ENCODE results near the gene INHBE.
A peak's percentile ranks its signal among the peaks of the same experiment; 100 is the strongest.
"Not testable (repeated sequence)": the region's sequence is repeated elsewhere in the genome, so short reads cannot be mapped to it uniquely, and the experiment has no call there.

Gene INHBE

GRCh38 chr12:57490126-57490525, 35.0 kb downstream of the INHBE start:
- Mint-ChIP-seq H3K4me1 (ENCODE audit: low read depth in 2 of 2) (peaks cover 19 to 23% of the 10 kb centered on the region in 2 donors), H3K36me3 (ENCODE audit: insufficient read depth) (peaks cover 50% of the 10 kb centered on the region)

GRCh38 chr12:57491393-57492280, 36.5 kb downstream of the INHBE start:
- Mint-ChIP-seq H3K36me3 (ENCODE audit: insufficient read depth) (peaks cover 58% of the 10 kb centered on the region), H3K27ac (peak overlapping the region in 1 of 2 donors; percentile 50), H3K4me1 (ENCODE audit: low read depth in 2 of 2) (peaks cover 19 to 23% of the 10 kb centered on the region in 2 donors), H3K9me3 (no peaks in the 10 kb centered on the region), H3K27me3 (no peaks in the 10 kb centered on the region), H3K4me3 (no peak overlapping the region)
- no peak for DNase-seq
- no peak for ATAC-seq (replicated peaks)

More at GRCh38 chr12:57490126-57490525, 35.0 kb downstream of the INHBE start:
- Mint-ChIP-seq H3K4me3 (no peak overlapping the region), H3K9me3 (no peaks in the 10 kb centered on the region), H3K27me3 (no peaks in the 10 kb centered on the region), H3K27ac (peak overlapping the region in 1 of 2 donors; percentile 84)
- ATAC-seq (replicated peaks) (no peak), DNase-seq (no peak)

- not testable (repeated sequence) for H3K27ac Mint-ChIP-seq; ATAC-seq (replicated peaks)
These were observed 40.1 kb downstream of the INHBE start for GRCh38 chr12:57495051-57495701.

GRCh38 chr12:57496822-57497221, 41.7 kb downstream of the INHBE start:
- H3K27me3 Mint-ChIP-seq = no peaks in the 10 kb centered on the region
- DNase-seq = no peak
- no peak overlapping the region for H3K4me3 Mint-ChIP-seq
- no peaks in the 10 kb centered on the region for H3K9me3 Mint-ChIP-seq
- H3K36me3 Mint-ChIP-seq (ENCODE audit: insufficient read depth) = peaks cover 78% of the 10 kb centered on the region
- H3K27ac Mint-ChIP-seq = no peak overlapping the region
- ATAC-seq (replicated peaks) = no peak
- peaks cover 7 to 16% of the 10 kb centered on the region in 2 donors for H3K4me1 Mint-ChIP-seq (ENCODE audit: low read depth in 2 of 2)

More at GRCh38 chr12:57495051-57495701, 40.1 kb downstream of the INHBE start:
- not testable (repeated sequence) for H3K9me3 Mint-ChIP-seq, DNase-seq, H3K4me3 Mint-ChIP-seq, H3K27me3 Mint-ChIP-seq
- H3K4me1 Mint-ChIP-seq (ENCODE audit: low read depth in 2 of 2) = peaks cover 8 to 15% of the 10 kb centered on the region in 2 donors
- peaks cover 79% of the 10 kb centered on the region for H3K36me3 Mint-ChIP-seq (ENCODE audit: insufficient read depth)

GRCh38 chr12:57497223-57498131, 42.4 kb downstream of the INHBE start:
- peak overlapping the region; percentile 11 to 16 for H3K27ac Mint-ChIP-seq
- no peak overlapping the region for H3K4me3 Mint-ChIP-seq
- no peak for DNase-seq
- H3K9me3 Mint-ChIP-seq = no peaks in the 10 kb centered on the region
- no peak for ATAC-seq (replicated peaks)
- H3K36me3 Mint-ChIP-seq (ENCODE audit: insufficient read depth) = peaks cover 78% of the 10 kb centered on the region
- no peaks in the 10 kb centered on the region for H3K27me3 Mint-ChIP-seq
- H3K4me1 Mint-ChIP-seq (ENCODE audit: low read depth in 2 of 2) = peaks cover 7 to 19% of the 10 kb centered on the region in 2 donors

- Mint-ChIP-seq H3K27ac (peak overlapping the region; percentile 11 to 16), H3K27me3 (no peaks in the 10 kb centered on the region), H3K4me1 (ENCODE audit: low read depth in 2 of 2) (peaks cover 7 to 19% of the 10 kb centered on the region in 2 donors), H3K36me3 (ENCODE audit: insufficient read depth) (peaks cover 79% of the 10 kb centered on the region), H3K9me3 (no peaks in the 10 kb centered on the region), H3K4me3 (no peak overlapping the region)
- ATAC-seq (replicated peaks) (no peak), DNase-seq (no peak)
These were observed 43.0 kb downstream of the INHBE start for GRCh38 chr12:57498132-57498502.

GRCh38 chr12:57498571-57498970, 43.5 kb downstream of the INHBE start:
- peaks cover 83% of the 10 kb centered on the region for H3K36me3 Mint-ChIP-seq (ENCODE audit: insufficient read depth)
- H3K9me3 Mint-ChIP-seq = no peaks in the 10 kb centered on the region
- DNase-seq = no peak
- H3K27ac Mint-ChIP-seq = peak overlapping the region in 1 of 2 donors; percentile 11
- H3K4me1 Mint-ChIP-seq (ENCODE audit: low read depth in 2 of 2) = peaks cover 7 to 19% of the 10 kb centered on the region in 2 donors
- no peaks in the 10 kb centered on the region for H3K27me3 Mint-ChIP-seq
- no peak for ATAC-seq (replicated peaks)
- no peak overlapping the region for H3K4me3 Mint-ChIP-seq

- no peak for ATAC-seq (replicated peaks)
- Mint-ChIP-seq H3K4me3 (no peak overlapping the region), H3K27ac (no peak overlapping the region)
These were observed 45.1 kb downstream of the INHBE start for GRCh38 chr12:57500213-57500612.

GRCh38 chr12:57502311-57502969, 47.3 kb downstream of the INHBE start:
- not testable (repeated sequence) for H3K9me3 Mint-ChIP-seq; DNase-seq; ATAC-seq (replicated peaks); H3K27me3 Mint-ChIP-seq; H3K4me3 Mint-ChIP-seq; H3K27ac Mint-ChIP-seq
- Mint-ChIP-seq H3K4me1 (ENCODE audit: low read depth in 2 of 2) (peaks cover 5 to 13% of the 10 kb centered on the region in 2 donors), H3K36me3 (ENCODE audit: insufficient read depth) (peaks cover 90% of the 10 kb centered on the region)

More at GRCh38 chr12:57500213-57500612, 45.1 kb downstream of the INHBE start:
- no peak for DNase-seq
- peaks cover 7 to 19% of the 10 kb centered on the region in 2 donors for H3K4me1 Mint-ChIP-seq (ENCODE audit: low read depth in 2 of 2)
- peaks cover 90% of the 10 kb centered on the region for H3K36me3 Mint-ChIP-seq (ENCODE audit: insufficient read depth)
- H3K27me3 Mint-ChIP-seq = no peaks in the 10 kb centered on the region
- H3K9me3 Mint-ChIP-seq = no peaks in the 10 kb centered on the region

- not testable (repeated sequence) for H3K27me3 Mint-ChIP-seq; H3K27ac Mint-ChIP-seq; ATAC-seq (replicated peaks); H3K4me1 Mint-ChIP-seq (ENCODE audit: low read depth in 2 of 2); DNase-seq; H3K9me3 Mint-ChIP-seq; H3K4me3 Mint-ChIP-seq
- H3K36me3 Mint-ChIP-seq (ENCODE audit: insufficient read depth) = peaks cover 84% of the 10 kb centered on the region
These were observed 51.4 kb downstream of the INHBE start for GRCh38 chr12:57506541-57506940.

Measured in effector memory CD8-positive, alpha-beta T cell (primary cell).